H9 (cell line): Measurements from ENCODE around the gene ZNF541. TPM values are rescaled to one million over a fixed set of nuclear protein-coding genes. Genes with fewer than 3 reads are reported as not detected.

Source experiments
- DNase-seq: peaks from one replicate; pipeline ENCODE4 v3.0.0-alpha.2; 2017
- H2AFZ ChIP-seq: one replicate; pipeline ENCODE4 v1.6.1; 2013; ENCODE audit warnings: mild to moderate bottlenecking, low read length, control low read depth, moderate library complexity
- H2AK5ac ChIP-seq: 2 replicates; pipeline ENCODE4 v1.6.1; 2013; ENCODE audit warnings: low read length, control low read depth, mixed read lengths; ENCODE audit not compliant: insufficient read length
- H2BK120ac ChIP-seq: one replicate; pipeline ENCODE4 v1.6.1; 2013; ENCODE audit warnings: low read depth, mild to moderate bottlenecking, low read length, control low read depth, inconsistent platforms; ENCODE audit not compliant: poor library complexity, severe bottlenecking
- H2BK12ac ChIP-seq: 2 replicates; pipeline ENCODE4 v1.6.1; 2013; ENCODE audit warnings: low read length, control low read depth, mixed read lengths, low read depth; ENCODE audit not compliant: insufficient read length
- H2BK15ac ChIP-seq: 2 replicates; pipeline ENCODE4 v1.6.1; 2013; ENCODE audit warnings: low read depth, low read length, control low read depth
- H2BK20ac ChIP-seq: one replicate; pipeline ENCODE4 v1.6.1; 2013; ENCODE audit warnings: low read depth, mild to moderate bottlenecking, low read length, control low read depth, inconsistent platforms; ENCODE audit not compliant: poor library complexity, severe bottlenecking
- H2BK5ac ChIP-seq: 2 replicates; pipeline ENCODE4 v1.6.1; 2013; ENCODE audit warnings: low read length, control low read depth, mixed read lengths; ENCODE audit not compliant: insufficient read length
- H3K14ac ChIP-seq: 2 replicates; pipeline ENCODE4 v1.6.1; 2013; ENCODE audit warnings: low read length, control low read depth; ENCODE audit not compliant: insufficient read depth
- H3K18ac ChIP-seq: 2 replicates; pipeline ENCODE4 v1.6.1; 2013; ENCODE audit warnings: low read depth, mild to moderate bottlenecking, mixed read lengths, low read length, control low read depth; ENCODE audit not compliant: insufficient read length
- H3K23ac ChIP-seq: 2 replicates; pipeline ENCODE4 v1.6.1; 2013; ENCODE audit warnings: low read length, control low read depth, mixed read lengths, low read depth; ENCODE audit not compliant: insufficient read length
- H3K23me2 ChIP-seq: 2 replicates; pipeline ENCODE4 v1.6.1; 2013; ENCODE audit warnings: low read depth, mild to moderate bottlenecking, mixed read lengths, low read length, control low read depth; ENCODE audit not compliant: insufficient read length, poor library complexity, severe bottlenecking
- H3K27ac ChIP-seq: 2 replicates; pipeline ENCODE4 v1.5.1; 2013; ENCODE audit warnings: low read length, control low read depth, mixed read lengths, low read depth; ENCODE audit not compliant: insufficient read length
- H3K27me3 ChIP-seq: 2 replicates; pipeline ENCODE4 v1.6.1; 2013; ENCODE audit warnings: low read length, control low read depth, inconsistent platforms; ENCODE audit not compliant: insufficient read depth
- H3K4ac ChIP-seq: 2 replicates; pipeline ENCODE4 v1.6.1; 2013; ENCODE audit warnings: low read depth, mild to moderate bottlenecking, control low read depth, inconsistent platforms, low read length, moderate library complexity
- H3K4me1 ChIP-seq: 2 replicates; pipeline ENCODE4 v1.6.1; 2013; ENCODE audit warnings: low read length, control low read depth, inconsistent platforms; ENCODE audit not compliant: insufficient read depth
- H3K4me2 ChIP-seq: 2 replicates; pipeline ENCODE4 v1.6.1; 2013; ENCODE audit warnings: low read length, control low read depth, mixed read lengths; ENCODE audit not compliant: insufficient read length, insufficient read depth
- H3K56ac ChIP-seq: 2 replicates; pipeline ENCODE4 v1.6.1; 2013; ENCODE audit warnings: low read depth, mild to moderate bottlenecking, mixed read lengths, low read length, control low read depth; ENCODE audit not compliant: insufficient read length
- H3K79me1 ChIP-seq: 2 replicates; pipeline ENCODE4 v1.6.1; 2013; ENCODE audit warnings: low read depth, mild to moderate bottlenecking, moderate library complexity, low read length, control low read depth, inconsistent platforms; ENCODE audit not compliant: insufficient read depth, poor library complexity, severe bottlenecking
- H3K79me2 ChIP-seq: 2 replicates; pipeline ENCODE4 v1.6.1; 2013; ENCODE audit warnings: low read length, control low read depth, inconsistent platforms; ENCODE audit not compliant: insufficient read depth
- H3K9ac ChIP-seq: 2 replicates; pipeline ENCODE4 v1.6.1; 2013; ENCODE audit warnings: low read length, control low read depth, mixed read lengths; ENCODE audit not compliant: insufficient read length; ENCODE audit errors: extremely low read depth
- H3K9me3 ChIP-seq: one replicate; pipeline ENCODE4 v1.6.1; 2013; ENCODE audit warnings: low read depth, low read length, inconsistent platforms; ENCODE audit not compliant: control insufficient read depth
- H3T11ph ChIP-seq: one replicate; pipeline ENCODE4 v1.6.1; 2013; ENCODE audit warnings: mild to moderate bottlenecking, low read length, control low read depth, inconsistent platforms
- H4K20me1 ChIP-seq: one replicate; pipeline ENCODE4 v1.6.1; 2013; ENCODE audit not compliant: control insufficient read depth, insufficient read length, insufficient read depth
- H4K5ac ChIP-seq: 2 replicates; pipeline ENCODE4 v1.6.1; 2013; ENCODE audit warnings: low read depth, mild to moderate bottlenecking, mixed read lengths, low read length, control low read depth; ENCODE audit not compliant: insufficient read length
- H4K8ac ChIP-seq: replicated peaks from 2 replicates; pipeline ENCODE4 v1.6.1; 2013; ENCODE audit warnings: low read length, control low read depth, mixed read lengths, low read depth; ENCODE audit not compliant: insufficient read length
- H4K91ac ChIP-seq: 2 replicates; pipeline ENCODE4 v1.6.1; 2013; ENCODE audit warnings: low read depth, mild to moderate bottlenecking, moderate library complexity, mixed read lengths, low read length, control low read depth; ENCODE audit not compliant: insufficient read length
- H3K27ac Mint-ChIP-seq, 3 experiments: 2 replicates in 2 of 3; 3 replicates in 1 of 3; pipeline ENCODE4 v1.8.0; 2020 to 2021; ENCODE audit warnings: mixed read lengths in 3 of 3, mild to moderate bottlenecking in 1 of 3, moderate library complexity in 1 of 3
- H3K27me3 Mint-ChIP-seq: 2 replicates; pipeline ENCODE4 v1.8.0; 2021; ENCODE audit warnings: low read depth, mild to moderate bottlenecking, moderate library complexity, mixed read lengths
- H3K36me3 Mint-ChIP-seq, 3 experiments: 2 replicates in 2 of 3; 3 replicates in 1 of 3; pipeline ENCODE4 v1.8.0; 2020 to 2021; ENCODE audit warnings: low read depth in 3 of 3, mixed read lengths in 3 of 3; ENCODE audit not compliant: insufficient read depth in 1 of 3
- H3K4me1 Mint-ChIP-seq, 2 experiments: 2 replicates each; pipeline ENCODE4 v1.8.0; 2020; ENCODE audit warnings: mixed read lengths in 2 of 2
- H3K4me3 Mint-ChIP-seq, 2 experiments: 2 replicates in 1 of 2; 3 replicates in 1 of 2; pipeline ENCODE4 v1.8.0; 2020 to 2021; ENCODE audit warnings: mild to moderate bottlenecking in 2 of 2, mixed read lengths in 2 of 2, moderate library complexity in 1 of 2
- H3K9me3 Mint-ChIP-seq, 2 experiments: 2 replicates in 1 of 2; 3 replicates in 1 of 2; pipeline ENCODE4 v1.8.0; 2020; ENCODE audit warnings: mild to moderate bottlenecking in 2 of 2, mixed read lengths in 2 of 2, moderate library complexity in 1 of 2
- WGBS: extraction: QIAGEN DNeasy Blood & Tissue Kit; methylation state at CpG from one replicate; pipeline ENCODE4 v1.1.7; 2013; ENCODE audit warnings: missing lambda C conversion rate, low lambda C conversion rate, mixed read lengths; ENCODE audit not compliant: insufficient read length; ENCODE audit errors: extremely low coverage; 5-methylcytosine and 5-hydroxymethylcytosine counted together
- total RNA-seq: library from RNA; stranded (reverse); gene quantifications from 2 replicates; pipeline ENCODE4 v1.2.1, GENCODE V29; 2021
- TF ChIP-seq, protein P1 (sequence below): fragments of 200-600 bp; sonication (generic); conservative IDR thresholded peaks from 3 replicates; pipeline ENCODE4 v1.8.0; 2021; ENCODE audit warnings: antibody characterized with exemption, mild to moderate bottlenecking

ZNF541 gene
- total RNA-seq, 1 experiment from 2014 or later, result not detected

DNA sequence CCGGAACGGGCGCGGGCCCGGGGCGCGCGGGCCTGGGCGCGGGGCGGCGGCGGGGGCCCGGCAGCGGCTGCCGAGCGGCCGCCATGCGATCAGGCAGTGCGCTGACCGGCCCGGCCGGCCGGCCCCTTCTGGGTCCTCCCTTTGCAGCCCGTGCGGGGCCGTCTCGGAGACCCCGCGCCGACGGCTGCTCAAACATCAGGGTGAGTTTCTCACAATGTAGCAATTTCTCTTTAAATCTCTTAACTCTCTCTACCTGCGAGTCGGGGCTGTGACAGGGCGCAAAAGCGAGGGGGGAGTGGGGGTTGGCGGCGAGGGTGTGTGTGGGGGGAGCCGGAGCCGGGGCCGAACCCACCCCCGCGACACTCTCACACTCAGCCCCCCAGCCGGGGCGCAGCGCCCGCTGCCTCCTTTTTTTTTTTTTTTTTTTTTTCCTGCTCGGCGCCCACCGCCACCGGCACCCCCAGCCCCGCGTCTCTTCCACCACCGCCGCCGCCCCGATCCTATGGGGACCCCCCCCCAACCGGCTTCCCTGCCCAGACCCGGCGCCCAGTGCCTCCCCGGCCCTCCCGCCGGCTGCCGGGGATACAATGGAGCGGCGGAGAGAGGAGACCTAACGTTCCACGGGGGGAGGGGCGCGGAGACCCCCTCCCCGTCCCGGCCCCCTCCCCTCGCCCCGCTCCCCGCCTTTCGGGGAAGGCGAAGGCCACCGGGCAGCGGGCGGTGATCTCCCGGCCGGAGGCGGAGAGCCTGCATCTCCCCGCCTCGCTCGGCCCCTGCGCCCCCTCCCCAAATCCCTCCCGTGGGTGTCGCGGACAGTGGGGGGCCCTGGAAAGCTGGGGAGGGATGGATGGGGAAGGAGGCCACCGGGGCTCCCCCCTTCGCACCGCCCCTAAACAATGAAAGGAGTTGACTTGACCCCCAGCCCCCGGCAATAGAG is 36.3 kb upstream of the ZNF541 start, which contains the start of gene BICRA:
TSS of gene BICRA (plus strand) at position 166 of the 937 bp plus-strand sequence. CDS start 64,441 bp downstream, outside the sequence.
- Mint-ChIP-seq H3K27me3 (no peaks in the 10 kb centered on the region), H3K4me3 (peak within 1 kb of the TSS; percentile 83 to 95), H3K36me3 (peaks cover 0 to 14% (median 5%) of the 10 kb centered on the region in 3 experiments; a peak in 6 of 7 replicates), H3K27ac (peak within 1 kb of the TSS; percentile 91 to 99 (median 94)), H3K9me3 (no peaks in the 10 kb centered on the region), H3K4me1 (peaks cover 31 to 35% of the 10 kb centered on the region in 2 experiments)
- peak within 1 kb of the TSS; percentile 94 for H3K4me2 ChIP-seq
- peaks cover 8% of the 10 kb centered on the region for H3K79me1 ChIP-seq
- no peak within 1 kb of the TSS for H4K91ac ChIP-seq
- H3K4me1 ChIP-seq, result peaks cover 8% of the 10 kb centered on the region; the same call in 1 of the 2 replicates
- H3K9ac ChIP-seq, result peak within 1 kb of the TSS; percentile 91
- no peaks in the 10 kb centered on the region for H4K20me1 ChIP-seq
- H2AK5ac ChIP-seq, result no peak within 1 kb of the TSS
- H2BK120ac ChIP-seq, result no peak within 1 kb of the TSS
- H3T11ph ChIP-seq, result no peak within 1 kb of the TSS
- H3K9me3 ChIP-seq, result no peaks in the 10 kb centered on the region
- H2BK12ac ChIP-seq, result no peak within 1 kb of the TSS
- TF ChIP-seq, protein P1, sequence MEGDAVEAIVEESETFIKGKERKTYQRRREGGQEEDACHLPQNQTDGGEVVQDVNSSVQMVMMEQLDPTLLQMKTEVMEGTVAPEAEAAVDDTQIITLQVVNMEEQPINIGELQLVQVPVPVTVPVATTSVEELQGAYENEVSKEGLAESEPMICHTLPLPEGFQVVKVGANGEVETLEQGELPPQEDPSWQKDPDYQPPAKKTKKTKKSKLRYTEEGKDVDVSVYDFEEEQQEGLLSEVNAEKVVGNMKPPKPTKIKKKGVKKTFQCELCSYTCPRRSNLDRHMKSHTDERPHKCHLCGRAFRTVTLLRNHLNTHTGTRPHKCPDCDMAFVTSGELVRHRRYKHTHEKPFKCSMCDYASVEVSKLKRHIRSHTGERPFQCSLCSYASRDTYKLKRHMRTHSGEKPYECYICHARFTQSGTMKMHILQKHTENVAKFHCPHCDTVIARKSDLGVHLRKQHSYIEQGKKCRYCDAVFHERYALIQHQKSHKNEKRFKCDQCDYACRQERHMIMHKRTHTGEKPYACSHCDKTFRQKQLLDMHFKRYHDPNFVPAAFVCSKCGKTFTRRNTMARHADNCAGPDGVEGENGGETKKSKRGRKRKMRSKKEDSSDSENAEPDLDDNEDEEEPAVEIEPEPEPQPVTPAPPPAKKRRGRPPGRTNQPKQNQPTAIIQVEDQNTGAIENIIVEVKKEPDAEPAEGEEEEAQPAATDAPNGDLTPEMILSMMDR, result no peak
- no peak within 1 kb of the TSS for H3K27ac ChIP-seq
- no peak within 1 kb of the TSS for H4K5ac ChIP-seq
- H2BK5ac ChIP-seq, result no peak within 1 kb of the TSS
- no peak within 1 kb of the TSS for H3K56ac ChIP-seq
- H3K14ac ChIP-seq, result peak within 1 kb of the TSS; percentile 76
- WGBS, result no CpG with 5 or more reads among the region's 94 CpGs
- no peaks in the 10 kb centered on the region for H3K27me3 ChIP-seq
- H2BK15ac ChIP-seq, result no peak within 1 kb of the TSS; the same call in 1 of the 2 replicates
- peak; percentile 76 for DNase-seq
- peaks cover 21% of the 10 kb centered on the region; the same call in 1 of the 2 replicates for H3K79me2 ChIP-seq
- no peak within 1 kb of the TSS for H3K4ac ChIP-seq
- H2BK20ac ChIP-seq, result no peak within 1 kb of the TSS
- no peak within 1 kb of the TSS for H2AFZ ChIP-seq
- H3K18ac ChIP-seq, result no peak within 1 kb of the TSS
- H4K8ac ChIP-seq, result no peak within 1 kb of the TSS
- H3K23me2 ChIP-seq, result peaks cover 9% of the 10 kb centered on the region
- H3K23ac ChIP-seq, result no peak within 1 kb of the TSS
